MCF 10A (cell line): ENCODE measurements around the gene SH2B3. TPM values are rescaled to one million over a fixed set of nuclear protein-coding genes. Genes with fewer than 3 reads are reported as not detected.

ENCODE experiments used
- BruUV-seq: library from RNA; stranded (reverse); fragments of 400-500 nt; replicated peaks from 2 replicates; lab custom pipeline; 2021; lab: Mats Ljungman, UMichigan
- CTCF ChIA-PET: fragments of 300-600 bp; sonication (Branson Sonifier 250); formaldehyde crosslinking; extraction: SDS; loops from one replicate; lab custom pipeline; 2021; ENCODE audit warnings: antibody characterized with exemption, inconsistent platforms; lab: Yijun Ruan, JAX
- POLR2A ChIA-PET: fragments of 300-600, 350-650 bp; sonication (Branson Sonifier 250); formaldehyde crosslinking; extraction: SDS; loops from one replicate; lab custom pipeline; 2020; ENCODE audit warnings: antibody characterized with exemption, inconsistent platforms; lab: Yijun Ruan, JAX
- DNase-seq: peaks from one replicate; pipeline ENCODE4 v3.0.0-alpha.2; 2018; ENCODE audit not compliant: unreplicated experiment
- H3K27ac Mint-ChIP-seq: one replicate; pipeline ENCODE4 v1.8.0; 2022; ENCODE audit warnings: mild to moderate bottlenecking, low read depth, mixed read lengths; ENCODE audit not compliant: unreplicated experiment
- H3K27me3 Mint-ChIP-seq: one replicate; pipeline ENCODE4 v1.8.0; 2022; ENCODE audit warnings: mixed read lengths; ENCODE audit not compliant: insufficient read depth, unreplicated experiment
- H3K36me3 Mint-ChIP-seq: one replicate; pipeline ENCODE4 v1.8.0; 2022; ENCODE audit warnings: mild to moderate bottlenecking, moderate library complexity, mixed read lengths; ENCODE audit not compliant: insufficient read depth, unreplicated experiment
- H3K4me1 Mint-ChIP-seq: one replicate; pipeline ENCODE4 v1.8.0; 2022; ENCODE audit warnings: mixed read lengths; ENCODE audit not compliant: insufficient read depth, unreplicated experiment
- H3K4me3 Mint-ChIP-seq: one replicate; pipeline ENCODE4 v1.8.0; 2022; ENCODE audit warnings: mild to moderate bottlenecking, moderate library complexity, mixed read lengths; ENCODE audit not compliant: unreplicated experiment
- H3K9me3 Mint-ChIP-seq: one replicate; pipeline ENCODE4 v1.8.0; 2022; ENCODE audit warnings: mixed read lengths; ENCODE audit not compliant: unreplicated experiment
- CTCF ChIP-seq: fragments of 200-600 bp; IDR thresholded peaks from one replicate; pipeline ENCODE4 v1.8.0; 2022; ENCODE audit warnings: antibody characterized with exemption, mild to moderate bottlenecking; ENCODE audit not compliant: unreplicated experiment
- intact Hi-C: fragments of 100-400 bp; cut with micrococcal nuclease; formaldehyde crosslinking; loops from 2 replicates; pipeline ENCODE4 v1.14.1; 2022
- total RNA-seq: library from RNA; stranded (reverse); gene quantifications from 2 replicates; pipeline ENCODE4 v1.2.3, GENCODE V29; 2022

SH2B3 gene
- total RNA-seq, 1 experiment from 2014 or later, result 5.1 TPM

GRCh38 chr12:111409403-111409779 is 3.7 kb downstream of the SH2B3 start:
- H3K27me3 Mint-ChIP-seq, result no peaks in the 10 kb centered on the region
- peak overlapping the region; percentile 37 for H3K27ac Mint-ChIP-seq
- intact Hi-C loops, result no loop called here
- peaks cover 6% of the 10 kb centered on the region for H3K36me3 Mint-ChIP-seq
- peak; percentile 42 for DNase-seq
- ChIA-PET POLR2A (interaction anchor here (0.5 kb wide), 1 partner anchor 190 kb away, joined by 3 read pairs; the partner anchor contains the start of gene ATXN2), CTCF (no interaction called here)
- BruUV-seq, result no TSS peak
- peaks cover 12% of the 10 kb centered on the region for H3K4me1 Mint-ChIP-seq
- TF ChIP-seq CTCF, result no peak
- H3K9me3 Mint-ChIP-seq, result no peaks in the 10 kb centered on the region
- no peak overlapping the region for H3K4me3 Mint-ChIP-seq

GRCh38 chr12:111409780-111410430 is 4.2 kb downstream of the SH2B3 start:
- intact Hi-C loops, result no loop called here
- Mint-ChIP-seq H3K36me3 (peaks cover under 1% of the 10 kb centered on the region), H3K27me3 (no peaks in the 10 kb centered on the region), H3K4me3 (no peak overlapping the region), H3K4me1 (peaks cover 12% of the 10 kb centered on the region), H3K27ac (peak overlapping the region; percentile 37), H3K9me3 (no peaks in the 10 kb centered on the region)
- DNase-seq, result peak; percentile 53
- POLR2A ChIA-PET, result no interaction called here
- CTCF ChIA-PET, result interaction anchor here (0.7 kb wide), 1 partner anchor 30 kb away, joined by 3 read pairs; no protein-coding TSS in a partner anchor
- BruUV-seq, result no TSS peak
- no peak for TF ChIP-seq CTCF

GRCh38 chr12:111410431-111411184 is 4.9 kb downstream of the SH2B3 start:
- POLR2A ChIA-PET, result no interaction called here
- intact Hi-C loops, result no loop called here
- CTCF ChIA-PET, result interaction anchor here (0.6 to 3.6 kb wide), 3 partner anchors 14 to 1826 kb away, joined by 3 to 26 read pairs (median 3); no protein-coding TSS in a partner anchor
- Mint-ChIP-seq H3K9me3 (no peaks in the 10 kb centered on the region), H3K27me3 (no peaks in the 10 kb centered on the region), H3K4me1 (peaks cover 12% of the 10 kb centered on the region), H3K27ac (peak overlapping the region; percentile 37), H3K36me3 (no peaks in the 10 kb centered on the region), H3K4me3 (no peak overlapping the region)
- no TSS peak for BruUV-seq
- no peak for TF ChIP-seq CTCF
- DNase-seq, result no peak

GRCh38 chr12:111411185-111411764 is 5.6 kb downstream of the SH2B3 start:
- no TSS peak for BruUV-seq
- Mint-ChIP-seq H3K4me1 (peaks cover 12% of the 10 kb centered on the region), H3K9me3 (no peaks in the 10 kb centered on the region), H3K27ac (no peak overlapping the region), H3K27me3 (no peaks in the 10 kb centered on the region), H3K36me3 (no peaks in the 10 kb centered on the region), H3K4me3 (no peak overlapping the region)
- TF ChIP-seq CTCF, result no peak
- DNase-seq, result no peak
- ChIA-PET POLR2A (no interaction called here), CTCF (interaction anchor here (0.5 to 3.6 kb wide), 3 partner anchors 14 to 117 kb away, joined by 3 to 26 read pairs (median 3); no protein-coding TSS in a partner anchor)
- intact Hi-C loops, result no loop called here
